Stimulated activated CD4-positive, alpha-beta T cell treated with anti-CD3 and anti-CD28 coated beads, Interleukin-4, amount 100 ng/mL, for 24 hours (primary cell): ENCODE measurements around the gene AASDHPPT.
"Not testable (repeated sequence)": the region's sequence is repeated elsewhere in the genome, so short reads cannot be mapped to it uniquely, and the experiment has no call there.

Experiments used
- DNase-seq: peaks from one replicate; pipeline ENCODE4 v3.0.0-alpha.2; 2020

Gene AASDHPPT

GRCh38 chr11:106077609-106078455, at the start of gene AASDHPPT:
Gene AASDHPPT (plus strand): TSS chr11:106077662. CDS start chr11:106077711, 49 bp downstream.
- DNase-seq: no peak

GRCh38 chr11:106030609-106031008, 46.9 kb upstream of the AASDHPPT start:
- DNase-seq: no peak

- no peak for DNase-seq
Measured at GRCh38 chr11:106031202-106031810, 46.2 kb upstream of the AASDHPPT start.

- no peak for DNase-seq
Measured at GRCh38 chr11:106031936-106032335, 45.5 kb upstream of the AASDHPPT start.

- no peak for DNase-seq
Measured at GRCh38 chr11:106032861-106033260, 44.6 kb upstream of the AASDHPPT start.

- no peak for DNase-seq
Measured at GRCh38 chr11:106043540-106043939, 33.9 kb upstream of the AASDHPPT start.

- no peak for DNase-seq
Measured at GRCh38 chr11:106047631-106048030, 29.8 kb upstream of the AASDHPPT start.

- DNase-seq: no peak
Measured at GRCh38 chr11:106049727-106050476, 27.6 kb upstream of the AASDHPPT start.

- DNase-seq: no peak
Measured at GRCh38 chr11:106051103-106051502, 26.4 kb upstream of the AASDHPPT start.

- DNase-seq: not testable (repeated sequence)
Measured at GRCh38 chr11:106058377-106058776, 19.1 kb upstream of the AASDHPPT start.

- no peak for DNase-seq
Measured at GRCh38 chr11:106059617-106060016, 17.8 kb upstream of the AASDHPPT start.

GRCh38 chr11:106061249-106061784, 16.1 kb upstream of the AASDHPPT start:
- no peak for DNase-seq

GRCh38 chr11:106061954-106062949, 15.2 kb upstream of the AASDHPPT start:
- no peak for DNase-seq

GRCh38 chr11:106063009-106063408, 14.5 kb upstream of the AASDHPPT start:
- no peak for DNase-seq

- DNase-seq: no peak
Measured at GRCh38 chr11:106070606-106071005, 6.9 kb upstream of the AASDHPPT start.

- no peak for DNase-seq
Measured at GRCh38 chr11:106072804-106073203, 4.7 kb upstream of the AASDHPPT start.

- no peak for DNase-seq
Measured at GRCh38 chr11:106076171-106076918, 1.1 kb upstream of the AASDHPPT start.

- DNase-seq: peak; percentile 99
Measured at GRCh38 chr11:106076919-106077608, 398 bp upstream of the AASDHPPT start, which contains the start of gene KBTBD3. Gene KBTBD3 (minus strand): TSS chr11:106077347. CDS start chr11:106059097, 18,250 bp downstream.

- no peak for DNase-seq
Measured at GRCh38 chr11:106082096-106082495, 4.6 kb downstream of the AASDHPPT start.

GRCh38 chr11:106086135-106086534, 8.7 kb downstream of the AASDHPPT start:
- no peak for DNase-seq
